ENCODE results near the gene RANGAP1. TPM values are rescaled to one million over a fixed set of nuclear protein-coding genes. Genes with fewer than 3 reads are reported as not detected.
"Not testable (repeated sequence)": the region's sequence is repeated elsewhere in the genome, so short reads cannot be mapped to it uniquely, and the experiment has no call there.

Gene RANGAP1
- total and polyA plus RNA-seq, 8 donors, result 18.9 to 127 (median 38.5) TPM

GRCh38 chr22:41300661-41301060, 14.7 kb upstream of the RANGAP1 start:
- Histone ChIP-seq H3K36me3 (peaks cover 0 to 7% (median 3%) of the 10 kb centered on the region in 4 donors), H3K4me3 (peak overlapping the region; percentile 70 to 91 (median 77)), H3K27ac (peak overlapping the region in 4 of 5 donors; percentile 85 to 88 (median 87)), H3K4me1 (peaks cover 12 to 40% (median 30%) of the 10 kb centered on the region in 4 donors), H3K9me3 (no peaks in the 10 kb centered on the region), H3K27me3 (no peaks in the 10 kb centered on the region)
- WGBS, 5 donors, result 26 to 38% (median 30%) methylated on average over 7 of the region's 7 CpGs
- TF ChIP-seq EP300 (IDR thresholded peaks at IDR 0.05) (no peak), POLR2AphosphoS5 (IDR thresholded peaks at IDR 0.05) (no peak), CTCF (IDR thresholded peaks at IDR 0.05) (no peak), POLR2A (IDR thresholded peaks at IDR 0.05) (no peak)
- DNase-seq, result no peak
- intact Hi-C loops (cut with DNase I; ENCODE audit: low total_unique reads), result no loop called here

GRCh38 chr22:41296826-41297667, 11.1 kb upstream of the RANGAP1 start:
- DNase-seq, result no peak
- 87 to 93% (median 92%) methylated on average over 9 of the region's 9 CpGs for WGBS, 5 donors
- TF ChIP-seq POLR2AphosphoS5 (IDR thresholded peaks at IDR 0.05) (no peak), EP300 (IDR thresholded peaks at IDR 0.05) (no peak), POLR2A (IDR thresholded peaks at IDR 0.05) (no peak), CTCF (IDR thresholded peaks at IDR 0.05) (no peak)
- intact Hi-C loops (cut with DNase I; ENCODE audit: low total_unique reads), result no loop called here
- no peaks in the 10 kb centered on the region for H3K36me3 ChIP-seq
- H3K9me3 ChIP-seq, result no peaks in the 10 kb centered on the region
- H3K4me1 ChIP-seq, result peaks cover 6 to 10% (median 8%) of the 10 kb centered on the region in 4 donors
- no peaks in the 10 kb centered on the region for H3K27me3 ChIP-seq
- no peak overlapping the region for H3K27ac ChIP-seq
- H3K4me3 ChIP-seq, result no peak overlapping the region

- H3K27me3 ChIP-seq, DNase-seq: not testable (repeated sequence)
Measured at GRCh38 chr22:41294816-41295215, 8.8 kb upstream of the RANGAP1 start.

GRCh38 chr22:41290262-41291221, 4.6 kb upstream of the RANGAP1 start:
- peak in 1 of 2 donors; percentile 26 for DNase-seq
- H3K4me1 ChIP-seq, result peaks cover 7 to 35% (median 26%) of the 10 kb centered on the region in 4 donors
- H3K9me3 ChIP-seq, result no peaks in the 10 kb centered on the region
- peak overlapping the region in 4 of 5 donors; percentile 37 to 92 (median 73) for H3K27ac ChIP-seq
- no peaks in the 10 kb centered on the region for H3K36me3 ChIP-seq
- H3K4me3 ChIP-seq, result no peak overlapping the region
- WGBS, 5 donors, result 66 to 71% (median 67%) methylated on average over 8 of the region's 8 CpGs
- intact Hi-C loops (cut with DNase I; ENCODE audit: low total_unique reads), result no loop called here
- H3K27me3 ChIP-seq, result no peaks in the 10 kb centered on the region
- TF ChIP-seq POLR2A (IDR thresholded peaks at IDR 0.05) (no peak), POLR2AphosphoS5 (IDR thresholded peaks at IDR 0.05) (no peak), CTCF (IDR thresholded peaks at IDR 0.05) (no peak), EP300 (IDR thresholded peaks at IDR 0.05) (no peak)

More at GRCh38 chr22:41294816-41295215, 8.8 kb upstream of the RANGAP1 start:
- peak overlapping the region in 1 of 5 donors; percentile 18 for H3K27ac ChIP-seq
- 81 to 94% (median 89%) methylated on average over 8 to 22 of the region's 28 CpGs; no CpG with 5 or more reads in 2 of the 5 donors for WGBS, 5 donors
- H3K4me3 ChIP-seq; H3K4me1 ChIP-seq; H3K36me3 ChIP-seq; H3K9me3 ChIP-seq; intact Hi-C loops (cut with DNase I; ENCODE audit: low total_unique reads): not testable (repeated sequence)

All from stomach (tissue), 9 donors.